IPS-18c (cell line): Measurements from ENCODE around the gene CCBE1.

Source experiments
- H3K4me3 ChIP-seq: 2 replicates; pipeline ENCODE4 v1.7.0; 2013; ENCODE audit warnings: low read depth, mild to moderate bottlenecking, low read length, moderate library complexity; ENCODE audit not compliant: insufficient read depth
- H3K9me3 ChIP-seq: one replicate; pipeline ENCODE4 v1.6.1; 2013; ENCODE audit warnings: mild to moderate bottlenecking, low read length, moderate library complexity; ENCODE audit not compliant: control insufficient read depth, insufficient read depth

The CCBE1 gene

GRCh38 chr18:59554796-59555335 is 142.4 kb downstream of the CCBE1 start:
- no peaks in the 10 kb centered on the region for H3K9me3 ChIP-seq
- H3K4me3 ChIP-seq: no peak overlapping the region

- Histone ChIP-seq H3K4me3 (no peak overlapping the region), H3K9me3 (no peaks in the 10 kb centered on the region)
Observed at GRCh38 chr18:59553273-59553870, 143.9 kb downstream of the CCBE1 start.

- no peaks in the 10 kb centered on the region for H3K9me3 ChIP-seq
- no peak overlapping the region for H3K4me3 ChIP-seq
Observed at GRCh38 chr18:59551902-59552635, 145.2 kb downstream of the CCBE1 start.

- Histone ChIP-seq H3K9me3 (no peaks in the 10 kb centered on the region), H3K4me3 (no peak overlapping the region)
Observed at GRCh38 chr18:59550174-59550516, 147.1 kb downstream of the CCBE1 start.

- Histone ChIP-seq H3K9me3 (no peaks in the 10 kb centered on the region), H3K4me3 (no peak overlapping the region)
Observed at GRCh38 chr18:59549503-59550173, 147.6 kb downstream of the CCBE1 start.

GRCh38 chr18:59547581-59548182 is 149.5 kb downstream of the CCBE1 start:
- no peaks in the 10 kb centered on the region for H3K9me3 ChIP-seq
- no peak overlapping the region for H3K4me3 ChIP-seq

- H3K9me3 ChIP-seq: no peaks in the 10 kb centered on the region
- H3K4me3 ChIP-seq: no peak overlapping the region
Observed at GRCh38 chr18:59546188-59546587, 151.0 kb downstream of the CCBE1 start.

GRCh38 chr18:59540780-59541179 is 156.4 kb downstream of the CCBE1 start:
- Histone ChIP-seq H3K9me3 (no peaks in the 10 kb centered on the region), H3K4me3 (no peak overlapping the region)

- Histone ChIP-seq H3K9me3 (no peaks in the 10 kb centered on the region), H3K4me3 (no peak overlapping the region)
Observed at GRCh38 chr18:59540346-59540745, 156.9 kb downstream of the CCBE1 start.

- Histone ChIP-seq H3K4me3 (no peak overlapping the region), H3K9me3 (no peaks in the 10 kb centered on the region)
Observed at GRCh38 chr18:59539108-59539507, 158.1 kb downstream of the CCBE1 start.

- Histone ChIP-seq H3K9me3 (no peaks in the 10 kb centered on the region), H3K4me3 (no peak overlapping the region)
Observed at GRCh38 chr18:59537579-59537978, 159.6 kb downstream of the CCBE1 start.

GRCh38 chr18:59536166-59536565 is 161.1 kb downstream of the CCBE1 start:
- Histone ChIP-seq H3K9me3 (no peaks in the 10 kb centered on the region), H3K4me3 (no peak overlapping the region)

GRCh38 chr18:59535055-59535454 is 162.2 kb downstream of the CCBE1 start:
- Histone ChIP-seq H3K4me3 (no peak overlapping the region), H3K9me3 (no peaks in the 10 kb centered on the region)

GRCh38 chr18:59528866-59529265 is 168.4 kb downstream of the CCBE1 start:
- no peaks in the 10 kb centered on the region for H3K9me3 ChIP-seq
- H3K4me3 ChIP-seq: no peak overlapping the region

GRCh38 chr18:59520562-59521355 is 176.5 kb downstream of the CCBE1 start:
- Histone ChIP-seq H3K4me3 (no peak overlapping the region), H3K9me3 (no peaks in the 10 kb centered on the region)

GRCh38 chr18:59518705-59519104 is 178.5 kb downstream of the CCBE1 start:
- Histone ChIP-seq H3K9me3 (no peaks in the 10 kb centered on the region), H3K4me3 (no peak overlapping the region)
